Measurements from ENCODE around the gene NHLRC4.

The NHLRC4 gene

DNA sequence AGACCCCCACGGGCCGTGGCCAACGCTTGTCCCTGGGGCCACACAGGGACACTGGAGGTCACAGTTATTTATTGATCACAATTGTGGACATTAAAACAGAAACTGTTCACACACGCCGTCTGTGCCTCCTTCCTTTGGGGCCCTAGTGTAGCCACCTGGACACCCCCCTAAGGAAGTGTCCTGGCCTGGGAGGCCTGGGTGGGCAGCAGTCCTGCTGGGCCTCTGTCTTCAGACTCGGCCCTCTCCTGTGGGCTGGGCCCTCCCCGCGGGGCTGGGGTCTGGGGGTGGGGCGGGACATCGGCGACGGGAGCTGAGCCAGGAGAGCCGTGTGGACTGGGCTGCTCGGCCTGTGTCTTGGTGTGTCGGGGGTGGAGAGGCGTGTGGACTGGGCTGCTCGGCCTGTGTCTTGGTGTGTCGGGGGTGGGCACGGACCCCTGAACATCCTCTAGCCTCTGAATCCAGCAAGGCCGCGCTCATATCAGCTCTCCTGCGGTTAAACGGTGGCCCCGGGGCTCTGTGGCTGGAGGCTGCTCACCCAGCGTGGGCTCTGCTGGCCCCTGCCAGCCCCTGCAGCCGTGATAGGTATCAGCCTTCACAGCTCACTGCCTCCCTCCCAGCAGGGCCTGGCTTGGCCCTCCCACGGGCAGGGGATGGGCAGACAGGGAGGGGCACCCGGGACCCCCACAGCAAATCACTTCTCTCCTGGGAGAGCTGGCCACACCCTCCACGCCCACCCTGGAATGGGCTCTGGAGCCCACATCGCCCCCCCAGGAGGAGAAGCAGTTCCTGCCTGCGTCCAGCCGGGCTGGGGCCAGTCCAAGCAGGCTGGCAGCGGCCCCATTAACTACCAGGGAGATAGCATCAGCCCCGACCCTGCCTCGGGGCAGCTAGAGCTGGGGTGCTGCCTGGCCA is 1.1 kb upstream of the NHLRC4 start:
- DNase-seq (ENCODE audit: low read depth in 1 of 2, low spot score in 1 of 2): no peak

DNA sequence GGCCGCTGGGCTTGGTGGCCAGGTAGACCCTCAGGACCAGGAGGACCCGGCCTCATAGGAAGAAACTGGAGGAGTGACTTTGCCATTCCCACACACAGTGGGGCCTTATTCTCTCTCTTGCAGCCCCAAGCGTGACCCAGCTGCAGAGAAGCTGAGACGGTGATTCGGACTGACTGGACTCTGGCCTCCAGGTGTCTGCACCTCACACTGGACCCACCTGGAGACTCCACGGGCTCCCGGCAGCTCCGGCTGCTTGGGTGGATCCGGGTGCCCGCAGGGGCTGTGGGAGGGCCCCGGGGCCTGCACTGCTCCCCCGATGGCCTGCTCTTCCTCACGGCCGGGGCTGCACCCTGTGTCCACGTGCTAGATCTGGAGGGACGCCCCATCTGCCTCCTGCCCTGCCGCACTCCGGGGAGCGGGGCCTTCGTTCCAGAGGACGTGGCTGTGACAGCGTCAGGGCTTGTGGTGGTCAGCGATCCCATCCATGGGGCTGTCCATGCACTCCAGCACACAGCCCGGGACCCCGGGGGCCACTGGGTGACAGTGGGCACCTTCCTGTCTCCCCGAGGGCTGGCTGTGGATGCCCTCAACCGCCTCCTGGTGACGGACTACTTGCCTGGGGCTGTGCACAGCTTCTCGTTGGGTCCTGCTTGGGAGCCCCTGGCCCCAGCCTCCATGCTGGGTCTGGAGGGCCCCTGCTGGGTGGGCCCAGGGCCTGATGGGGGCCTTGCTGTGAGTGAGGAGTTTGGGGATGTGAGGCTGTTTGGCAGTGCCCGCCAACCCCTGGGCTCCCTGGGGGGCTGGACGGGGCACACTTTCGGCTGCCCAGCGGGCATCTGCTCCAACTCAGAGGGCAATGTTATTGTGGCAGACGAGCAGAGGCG is 810 bp downstream of the NHLRC4 start:
- no peak for DNase-seq (ENCODE audit: low read depth in 1 of 2, low spot score in 1 of 2)

DNA sequence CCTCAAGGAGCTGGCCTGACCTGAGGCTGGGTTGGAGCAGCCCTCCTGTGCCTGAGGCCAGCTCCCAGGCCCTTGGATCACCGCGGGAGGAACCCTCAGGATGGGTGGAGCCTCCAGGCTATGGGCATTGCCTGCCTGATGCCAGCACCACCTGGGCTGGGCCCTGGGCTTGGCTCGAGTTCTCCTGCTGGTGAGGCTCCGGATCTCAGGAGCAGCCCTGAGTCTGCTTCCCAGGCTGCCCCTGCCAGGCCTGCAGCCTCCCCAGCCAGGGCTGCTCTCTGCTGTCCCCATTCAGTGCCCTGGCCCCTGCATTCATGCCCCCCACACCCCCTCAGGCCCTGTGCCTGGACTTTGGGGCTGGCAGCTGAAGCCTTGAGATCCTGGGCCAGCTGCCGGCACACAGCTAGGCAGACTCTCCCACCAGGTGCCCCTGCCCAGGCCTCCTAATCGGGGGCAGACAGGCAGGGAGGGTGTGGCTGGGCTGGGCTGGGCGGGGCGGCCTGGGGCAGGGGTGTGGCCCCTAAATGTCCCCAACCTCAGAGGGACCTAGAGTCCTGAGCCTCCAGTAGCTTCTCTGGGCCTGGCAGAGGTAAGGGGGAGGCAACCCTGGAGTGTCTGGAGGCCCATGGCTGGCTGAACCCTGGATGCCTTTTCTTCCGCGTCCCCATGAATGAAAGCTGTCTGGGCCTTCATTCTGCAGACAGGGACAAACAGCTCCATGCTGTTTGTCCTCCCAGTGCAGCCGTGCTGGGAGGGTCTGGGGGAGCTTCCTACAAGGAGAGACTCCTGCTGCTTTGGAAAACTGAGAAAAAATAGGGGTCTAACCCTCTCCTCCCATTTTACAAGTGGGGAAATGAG is 1.8 kb downstream of the NHLRC4 start:
- DNase-seq (ENCODE audit: low read depth in 1 of 2, low spot score in 1 of 2): no peak

DNA sequence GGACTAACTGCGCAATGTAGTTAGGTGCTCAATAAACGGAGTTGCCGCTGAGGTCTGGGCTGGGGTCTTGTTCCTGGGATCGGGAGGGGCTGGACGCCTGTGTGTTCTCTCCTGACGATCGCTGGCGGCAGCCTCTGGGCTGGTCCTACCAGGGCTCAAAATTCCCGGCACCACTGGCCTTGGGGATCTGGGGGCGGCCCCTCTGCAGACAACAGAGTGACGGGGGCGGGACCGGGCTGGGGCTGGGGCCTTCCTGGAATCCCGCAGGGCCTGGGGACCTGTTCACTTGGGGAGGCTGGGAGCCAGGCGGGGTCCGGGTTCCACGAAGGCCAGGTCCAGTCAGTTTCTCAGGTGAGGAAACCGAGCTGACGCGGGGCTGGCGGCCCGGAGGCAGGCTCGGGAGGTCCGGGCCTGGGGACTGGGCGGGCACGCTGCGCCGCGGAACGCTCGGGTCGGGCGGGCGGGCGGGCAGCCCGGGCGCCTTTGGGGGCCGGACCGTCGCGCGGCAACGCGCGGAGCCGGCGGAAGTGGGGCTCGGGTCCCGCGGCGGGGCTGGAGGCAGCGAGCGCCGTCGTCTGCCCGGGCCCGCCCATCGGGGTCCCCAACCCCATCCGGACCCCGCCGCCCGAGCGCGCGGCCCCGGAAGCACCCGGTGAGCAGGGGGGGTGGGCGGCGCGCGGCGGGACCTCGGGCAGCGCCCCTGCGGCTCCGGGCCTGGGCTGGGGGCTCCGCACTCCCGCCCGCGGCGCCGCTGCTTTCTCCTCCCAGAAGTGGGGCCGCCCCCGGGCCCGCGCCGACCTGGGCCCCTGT is 2.8 kb downstream of the NHLRC4 start, which contains the start of gene PIGQ:
Gene PIGQ, plus strand, starts transcription at position 524 of the 810 bp plus-strand sequence. CDS start 4,107 bp downstream, outside the sequence.
- DNase-seq (ENCODE audit: low read depth in 1 of 2, low spot score in 1 of 2): peak; percentile 48 to 59

DNA sequence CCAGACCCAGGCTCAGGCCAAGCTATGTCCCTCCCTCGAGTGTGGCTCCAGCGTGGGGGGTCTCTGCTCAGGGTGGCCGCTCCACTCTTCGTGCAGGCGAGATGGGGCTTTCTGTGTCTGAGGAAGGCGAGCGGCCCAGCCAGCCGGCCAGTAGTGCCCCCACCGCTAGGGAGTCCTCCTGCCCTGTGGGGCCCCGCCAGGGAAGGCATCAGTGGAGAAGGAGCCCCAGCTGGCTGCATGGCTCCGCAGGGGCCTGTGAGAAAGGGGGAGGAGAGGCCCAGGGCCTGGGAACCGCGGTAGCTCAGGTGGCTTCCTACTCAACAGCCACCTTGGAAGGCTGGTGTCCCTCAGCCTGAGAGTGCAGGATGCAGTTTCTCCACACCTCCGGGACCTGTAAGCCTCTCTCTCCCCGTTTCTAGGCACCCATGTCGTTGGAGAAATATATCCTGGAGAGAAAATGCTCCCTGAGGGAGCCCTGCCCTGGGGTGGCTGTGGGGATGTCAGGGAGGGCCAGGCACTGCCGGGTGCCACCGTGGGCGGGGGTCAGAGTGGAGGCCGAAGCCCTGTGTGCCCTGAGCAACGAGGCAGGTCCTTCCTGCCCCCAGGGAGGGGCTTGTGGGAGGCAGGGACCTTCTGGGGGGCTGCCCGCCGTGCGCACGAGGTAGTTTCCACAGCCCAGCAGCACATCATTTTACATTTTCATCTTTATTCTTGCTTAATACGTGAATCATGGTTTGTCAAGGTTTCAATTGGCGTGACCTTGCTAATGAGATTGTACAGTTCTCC is 6.3 kb downstream of the NHLRC4 start:
- no peak for DNase-seq (ENCODE audit: low read depth in 1 of 2, low spot score in 1 of 2)

DNA sequence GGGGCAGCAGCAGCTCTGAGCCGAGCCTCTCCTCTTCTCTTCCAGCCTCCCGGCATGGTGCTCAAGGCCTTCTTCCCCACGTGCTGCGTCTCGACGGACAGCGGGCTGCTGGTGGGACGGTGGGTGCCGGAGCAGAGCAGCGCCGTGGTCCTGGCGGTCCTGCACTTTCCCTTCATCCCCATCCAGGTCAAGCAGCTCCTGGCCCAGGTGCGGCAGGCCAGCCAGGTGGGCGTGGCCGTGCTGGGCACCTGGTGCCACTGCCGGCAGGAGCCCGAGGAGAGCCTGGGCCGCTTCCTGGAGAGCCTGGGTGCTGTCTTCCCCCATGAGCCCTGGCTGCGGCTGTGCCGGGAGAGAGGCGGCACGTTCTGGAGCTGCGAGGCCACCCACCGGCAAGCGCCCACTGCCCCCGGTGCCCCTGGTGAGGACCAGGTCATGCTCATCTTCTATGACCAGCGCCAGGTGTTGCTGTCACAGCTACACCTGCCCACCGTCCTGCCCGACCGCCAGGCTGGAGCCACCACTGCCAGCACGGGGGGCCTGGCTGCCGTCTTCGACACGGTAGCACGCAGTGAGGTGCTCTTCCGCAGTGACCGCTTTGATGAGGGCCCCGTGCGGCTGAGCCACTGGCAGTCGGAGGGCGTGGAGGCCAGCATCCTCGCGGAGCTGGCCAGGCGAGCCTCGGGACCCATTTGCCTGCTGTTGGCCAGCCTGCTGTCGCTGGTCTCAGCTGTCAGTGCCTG is 7.4 kb downstream of the NHLRC4 start:
- DNase-seq (ENCODE audit: low read depth in 1 of 2, low spot score in 1 of 2): no peak

DNA sequence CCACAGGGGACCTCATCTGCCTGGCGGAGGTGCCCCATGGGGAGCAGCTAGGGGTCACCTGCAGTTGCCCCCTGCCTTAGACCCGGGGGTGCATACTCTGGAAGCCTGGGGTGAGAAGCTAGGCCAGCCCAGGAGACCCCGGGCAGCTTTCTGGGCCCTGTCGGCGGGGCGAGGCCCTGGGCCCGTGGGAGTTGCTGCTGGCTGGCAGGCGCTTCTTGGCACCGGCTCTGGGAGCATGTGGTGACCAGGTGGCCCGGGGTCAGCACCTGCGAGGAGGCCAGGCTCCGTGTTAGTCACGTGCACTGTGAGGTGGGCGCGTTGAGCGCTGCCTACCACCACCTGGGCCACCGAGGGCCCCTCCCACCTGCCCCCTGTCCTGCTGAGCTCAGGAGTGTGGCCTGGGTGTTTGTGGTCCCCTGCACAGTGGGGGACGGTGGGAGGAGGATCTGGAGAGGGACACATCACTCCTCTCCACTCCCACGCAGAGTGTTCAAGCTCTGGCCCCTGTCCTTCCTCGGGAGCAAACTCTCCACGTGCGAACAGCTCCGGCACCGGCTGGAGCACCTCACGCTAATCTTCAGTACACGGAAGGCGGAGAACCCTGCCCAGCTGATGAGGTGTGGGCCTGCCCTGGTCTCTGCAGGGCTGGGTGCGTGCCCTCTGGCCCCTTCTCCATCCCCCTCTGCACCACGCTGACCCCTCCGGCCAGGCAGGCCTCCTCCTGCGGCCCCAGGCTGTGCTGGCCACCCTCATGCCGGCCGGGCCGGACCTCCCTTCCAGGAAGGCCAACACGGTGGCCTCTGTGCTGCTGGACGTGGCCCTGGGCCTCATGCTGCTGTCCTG is 8.8 kb downstream of the NHLRC4 start:
- no peak for DNase-seq (ENCODE audit: low read depth in 1 of 2, low spot score in 1 of 2)

DNA sequence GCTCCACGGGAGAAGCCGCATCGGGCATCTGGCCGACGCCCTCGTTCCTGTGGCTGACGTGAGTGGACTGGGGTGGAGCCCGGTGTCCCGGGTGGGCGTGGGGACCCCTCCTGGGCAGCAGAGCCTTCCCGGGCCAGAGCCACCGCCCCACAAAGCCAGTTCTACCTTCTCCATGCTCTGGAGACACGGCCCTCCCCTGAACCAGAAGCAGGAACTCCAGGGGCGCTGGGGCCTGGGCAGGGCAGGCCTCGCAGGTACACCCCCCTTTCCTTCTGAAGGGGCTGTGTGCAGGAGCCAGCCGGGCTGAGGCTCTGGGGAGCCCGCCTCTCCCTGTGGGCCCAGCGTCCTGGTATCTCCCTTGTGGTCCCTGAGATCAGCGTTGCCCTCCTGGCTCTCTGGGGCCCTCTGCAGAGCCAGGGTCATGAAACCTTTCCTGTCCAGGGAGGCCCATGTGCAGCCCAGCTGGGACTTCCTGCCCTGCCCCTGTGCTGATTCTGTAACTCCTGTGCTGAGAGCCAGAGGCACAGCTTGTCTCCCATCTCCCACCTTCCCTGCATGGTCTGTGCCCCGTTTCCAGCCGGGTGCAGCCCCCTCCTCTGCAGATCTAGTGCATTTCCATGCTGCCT is 9.5 kb downstream of the NHLRC4 start:
- no peak for DNase-seq (ENCODE audit: low read depth in 1 of 2, low spot score in 1 of 2)

DNA sequence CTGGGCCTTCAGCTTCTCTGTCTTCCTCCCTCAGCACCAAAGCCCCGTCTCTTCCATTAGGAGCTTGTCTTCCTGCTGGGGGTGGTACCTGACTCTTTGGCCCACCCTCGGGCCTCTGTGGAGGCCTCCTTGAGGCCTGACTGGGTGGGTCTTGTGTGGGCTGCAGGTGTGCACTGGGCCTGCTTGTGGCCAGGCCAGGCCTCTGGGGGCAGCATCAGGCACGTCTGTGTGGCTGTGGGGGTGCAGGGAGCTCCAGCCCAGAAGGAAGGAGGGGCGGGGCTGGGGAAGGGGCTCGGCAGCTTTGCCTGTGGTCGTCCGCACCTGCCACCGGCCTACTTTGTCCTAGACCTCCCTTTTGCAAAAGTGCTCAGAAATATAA is 10.0 kb downstream of the NHLRC4 start:
- no peak for DNase-seq (ENCODE audit: low read depth in 1 of 2, low spot score in 1 of 2)

DNA sequence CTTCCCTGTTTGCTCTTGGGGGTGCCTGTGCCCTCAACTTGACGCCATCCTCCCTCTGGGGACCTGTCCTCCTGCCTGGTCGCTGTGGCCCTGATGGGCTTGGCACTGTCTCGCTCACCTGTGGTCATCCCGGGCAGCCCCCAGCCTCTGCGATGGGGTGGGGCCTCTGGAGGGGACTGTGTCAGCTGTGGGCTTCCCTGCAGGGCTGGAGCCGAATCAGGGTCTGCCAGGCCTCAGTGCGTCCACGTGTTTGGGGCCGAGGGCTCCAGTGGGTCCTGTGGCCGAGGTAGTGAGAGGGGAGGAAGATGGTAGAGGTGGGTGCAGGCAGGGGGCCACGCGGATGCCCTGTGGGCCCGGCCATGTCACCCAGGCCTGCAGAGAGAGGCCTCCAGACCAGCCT is 11.0 kb downstream of the NHLRC4 start:
- no peak for DNase-seq (ENCODE audit: low read depth in 1 of 2, low spot score in 1 of 2)

DNA sequence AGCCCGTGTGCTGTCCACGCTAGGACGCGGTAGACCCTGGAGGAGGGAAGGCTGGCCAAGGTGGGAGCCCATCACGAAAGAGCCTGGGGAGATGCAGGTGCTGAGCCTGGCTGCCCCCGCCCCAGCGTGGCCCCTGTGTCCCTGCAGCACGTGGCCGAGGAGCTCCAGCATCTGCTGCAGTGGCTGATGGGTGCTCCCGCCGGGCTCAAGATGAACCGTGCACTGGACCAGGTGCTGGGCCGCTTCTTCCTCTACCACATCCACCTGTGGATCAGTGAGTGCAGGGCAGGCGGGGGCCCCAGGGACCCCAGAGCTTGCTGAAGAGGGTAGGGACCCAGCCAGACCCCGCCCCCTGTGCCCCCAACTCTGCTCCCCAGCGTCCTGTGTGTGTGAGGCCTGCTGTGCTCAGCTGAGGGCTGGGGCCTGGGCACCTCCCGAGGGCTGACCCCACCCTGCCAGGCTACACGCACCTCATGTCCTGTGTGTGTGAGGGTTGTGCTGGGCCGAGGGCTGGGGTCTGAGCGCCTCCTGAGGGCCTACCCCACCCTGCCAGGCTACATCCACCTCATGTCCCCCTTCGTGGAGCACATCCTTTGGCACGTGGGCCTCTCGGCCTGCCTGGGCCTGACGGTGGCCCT is 11.5 kb downstream of the NHLRC4 start:
- DNase-seq (ENCODE audit: low read depth in 1 of 2, low spot score in 1 of 2): no peak

DNA sequence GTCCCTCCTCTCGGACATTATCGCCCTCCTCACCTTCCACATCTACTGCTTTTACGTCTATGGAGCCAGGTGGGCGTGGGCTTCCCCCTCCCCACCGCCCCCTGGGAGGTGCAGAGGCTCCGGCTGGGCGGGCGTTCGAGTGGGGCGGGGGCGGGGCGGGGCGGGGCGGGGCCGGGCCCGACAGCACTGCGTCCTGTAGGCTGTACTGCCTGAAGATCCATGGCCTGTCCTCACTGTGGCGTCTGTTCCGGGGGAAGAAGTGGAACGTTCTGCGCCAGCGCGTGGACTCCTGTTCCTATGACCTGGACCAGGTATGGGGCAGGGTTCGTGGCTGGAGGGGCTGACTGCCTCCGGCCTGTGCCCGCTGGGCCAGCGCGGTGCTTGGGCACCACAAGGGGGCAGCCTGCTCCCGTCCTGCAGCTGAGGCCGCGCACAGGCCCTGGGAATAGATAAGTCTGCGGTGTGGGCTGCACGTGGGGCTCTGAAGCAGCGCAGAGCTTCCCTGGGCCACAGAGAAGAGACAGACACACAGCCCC is 12.1 kb downstream of the NHLRC4 start:
- peak; percentile 44 to 45 for DNase-seq (ENCODE audit: low read depth in 1 of 2, low spot score in 1 of 2)

DNA sequence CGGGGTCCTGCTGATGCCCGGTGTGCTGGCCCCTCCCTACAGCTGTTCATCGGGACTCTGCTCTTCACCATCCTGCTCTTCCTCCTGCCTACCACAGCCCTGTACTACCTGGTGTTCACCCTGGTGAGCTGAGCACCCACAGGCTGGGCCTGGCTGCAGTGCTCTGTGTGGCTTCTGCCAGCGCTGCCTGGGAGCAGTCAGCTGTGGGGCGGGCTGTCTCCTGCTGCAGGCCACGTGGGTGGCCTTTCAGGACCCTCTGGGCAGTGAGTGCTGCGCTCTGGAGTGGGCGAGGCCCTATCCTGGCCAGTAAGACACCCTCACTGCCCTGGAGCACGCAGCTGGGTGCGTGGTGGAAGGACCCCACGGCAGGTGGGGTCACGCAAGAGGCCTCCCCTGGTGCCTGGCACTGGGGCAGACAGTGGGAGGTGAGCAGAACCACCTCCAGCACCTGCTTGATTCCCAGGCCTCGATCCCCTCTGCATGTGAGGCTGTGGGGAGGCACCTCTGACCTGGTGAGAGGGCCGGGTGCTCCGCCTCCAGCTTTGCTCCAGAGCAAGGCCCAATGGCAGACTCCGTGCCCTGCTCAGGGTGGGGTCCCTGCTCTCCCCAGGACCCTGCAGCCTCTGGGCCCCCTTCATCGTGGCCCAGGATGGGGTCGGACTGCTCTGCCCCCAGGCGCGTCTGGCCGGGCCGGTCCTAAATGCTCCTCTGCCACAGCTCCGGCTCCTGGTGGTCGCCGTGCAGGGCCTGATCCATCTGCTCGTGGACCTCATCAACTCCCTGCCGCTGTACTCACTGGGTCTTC is 13.5 kb downstream of the NHLRC4 start:
- no peak for DNase-seq (ENCODE audit: low read depth in 1 of 2, low spot score in 1 of 2)

DNA sequence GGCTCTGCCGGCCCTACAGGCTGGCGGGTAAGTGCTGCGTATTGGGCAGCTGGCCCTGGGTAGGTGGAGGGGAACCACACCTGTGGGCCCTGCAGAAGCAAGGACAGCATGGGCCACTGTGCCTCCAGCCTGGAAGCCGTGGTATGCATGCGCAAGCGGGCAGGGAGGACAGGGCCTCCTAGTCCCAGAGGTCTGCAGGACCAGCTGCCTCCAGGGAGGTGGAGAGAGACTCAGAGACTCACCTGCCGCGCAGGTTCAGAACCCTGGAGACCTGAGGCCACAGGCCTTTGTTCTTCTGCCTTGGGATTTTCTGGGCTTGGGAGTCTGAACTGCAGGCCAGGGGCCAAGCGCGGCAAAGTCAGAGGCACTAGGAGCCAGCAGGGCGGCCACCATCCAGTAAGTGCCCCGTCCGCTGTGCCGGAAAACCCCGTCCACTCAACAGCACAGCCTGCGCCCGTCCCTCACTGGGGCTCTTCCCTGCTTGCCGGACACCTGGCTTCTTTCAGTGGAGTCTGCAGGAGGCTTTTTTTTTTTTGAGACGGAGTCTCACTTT is 14.2 kb downstream of the NHLRC4 start:
- DNase-seq (ENCODE audit: low read depth in 1 of 2, low spot score in 1 of 2): no peak

DNA sequence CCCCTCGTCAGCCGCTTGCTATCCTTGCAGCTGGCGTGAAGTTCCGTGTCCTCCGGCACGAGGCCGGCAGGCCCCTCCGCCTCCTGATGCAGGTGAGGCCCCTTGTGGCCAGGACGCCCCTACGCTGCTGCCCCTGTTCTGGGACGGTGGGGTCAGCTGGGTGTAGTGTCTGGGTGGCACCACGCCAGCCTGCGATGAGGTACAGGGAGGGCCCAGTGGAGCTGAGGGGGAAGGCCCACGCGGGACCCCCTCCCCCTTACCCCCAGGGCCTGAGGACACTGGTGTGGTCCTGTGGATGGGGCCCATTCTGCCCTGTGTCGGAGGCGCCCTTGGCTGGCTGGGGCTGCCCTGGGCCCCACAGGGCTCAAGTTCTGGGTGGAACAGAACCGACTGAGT is 15.4 kb downstream of the NHLRC4 start:
- no peak for DNase-seq (ENCODE audit: low read depth in 1 of 2, low spot score in 1 of 2)
